MCF 10A (cell line): ENCODE results near the gene TBL1XR1. TPM values are rescaled to one million over a fixed set of nuclear protein-coding genes. Genes with fewer than 3 reads are reported as not detected.

Experiments
- BruUV-seq: library from RNA; stranded (reverse); fragments of 400-500 nt; replicated peaks from 2 replicates; lab custom pipeline; 2021; lab: Mats Ljungman, UMichigan
- CTCF ChIA-PET: fragments of 300-600 bp; sonication (Branson Sonifier 250); formaldehyde crosslinking; extraction: SDS; loops from one replicate; lab custom pipeline; 2021; ENCODE audit warnings: antibody characterized with exemption, inconsistent platforms; lab: Yijun Ruan, JAX
- POLR2A ChIA-PET: fragments of 300-600, 350-650 bp; sonication (Branson Sonifier 250); formaldehyde crosslinking; extraction: SDS; loops from one replicate; lab custom pipeline; 2020; ENCODE audit warnings: antibody characterized with exemption, inconsistent platforms; lab: Yijun Ruan, JAX
- DNase-seq: peaks from one replicate; pipeline ENCODE4 v3.0.0-alpha.2; 2018; ENCODE audit not compliant: unreplicated experiment
- H3K27ac Mint-ChIP-seq: one replicate; pipeline ENCODE4 v1.8.0; 2022; ENCODE audit warnings: mild to moderate bottlenecking, low read depth, mixed read lengths; ENCODE audit not compliant: unreplicated experiment
- H3K27me3 Mint-ChIP-seq: one replicate; pipeline ENCODE4 v1.8.0; 2022; ENCODE audit warnings: mixed read lengths; ENCODE audit not compliant: insufficient read depth, unreplicated experiment
- H3K36me3 Mint-ChIP-seq: one replicate; pipeline ENCODE4 v1.8.0; 2022; ENCODE audit warnings: mild to moderate bottlenecking, moderate library complexity, mixed read lengths; ENCODE audit not compliant: insufficient read depth, unreplicated experiment
- H3K4me1 Mint-ChIP-seq: one replicate; pipeline ENCODE4 v1.8.0; 2022; ENCODE audit warnings: mixed read lengths; ENCODE audit not compliant: insufficient read depth, unreplicated experiment
- H3K4me3 Mint-ChIP-seq: one replicate; pipeline ENCODE4 v1.8.0; 2022; ENCODE audit warnings: mild to moderate bottlenecking, moderate library complexity, mixed read lengths; ENCODE audit not compliant: unreplicated experiment
- H3K9me3 Mint-ChIP-seq: one replicate; pipeline ENCODE4 v1.8.0; 2022; ENCODE audit warnings: mixed read lengths; ENCODE audit not compliant: unreplicated experiment
- intact Hi-C: fragments of 100-400 bp; cut with micrococcal nuclease; formaldehyde crosslinking; loops from 2 replicates; pipeline ENCODE4 v1.14.1; 2022
- total RNA-seq: library from RNA; stranded (reverse); gene quantifications from 2 replicates; pipeline ENCODE4 v1.2.3, GENCODE V29; 2022
- TF ChIP-seq, protein P1 (sequence below): fragments of 200-600 bp; IDR thresholded peaks from one replicate; pipeline ENCODE4 v1.8.0; 2022; ENCODE audit warnings: antibody characterized with exemption, mild to moderate bottlenecking; ENCODE audit not compliant: unreplicated experiment

Gene TBL1XR1
- total RNA-seq, 1 experiment from 2014 or later, result 178 TPM

DNA sequence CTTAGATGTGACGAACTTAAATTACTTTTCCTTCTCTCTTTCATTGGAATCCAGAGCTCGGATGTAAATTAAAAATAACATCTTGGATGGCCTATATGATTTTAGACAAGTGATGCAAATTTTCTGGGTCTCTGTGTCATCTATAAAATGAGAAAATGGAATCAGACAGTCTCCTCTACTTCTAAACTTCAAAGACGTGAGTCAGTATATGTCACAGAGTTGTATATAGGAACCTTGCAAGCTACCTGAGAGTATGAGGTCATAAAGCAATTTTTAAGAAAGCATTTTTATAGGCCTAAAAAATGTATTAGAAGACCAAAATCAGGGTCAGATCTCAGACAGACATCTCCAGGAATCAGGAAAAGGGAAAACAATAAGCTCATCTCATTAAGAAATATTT is 128.3 kb downstream of the TBL1XR1 start:
- H3K4me1 Mint-ChIP-seq, result peaks cover 41% of the 10 kb centered on the region
- CTCF ChIA-PET, result interaction anchor here (0.6 to 1.0 kb wide), 4 partner anchors 17 to 708 kb away, joined by 3 to 6 read pairs (median 4); no protein-coding TSS in a partner anchor
- no peaks in the 10 kb centered on the region for H3K9me3 Mint-ChIP-seq
- no peak for DNase-seq
- H3K36me3 Mint-ChIP-seq, result peaks cover 11% of the 10 kb centered on the region
- POLR2A ChIA-PET, result interaction anchor here (0.6 to 1.8 kb wide), 9 partner anchors 10 to 1154 kb away, joined by 3 to 8 read pairs (median 5); no protein-coding TSS in a partner anchor
- BruUV-seq, result no TSS peak
- intact Hi-C loops, result no loop called here
- TF ChIP-seq, protein P1, sequence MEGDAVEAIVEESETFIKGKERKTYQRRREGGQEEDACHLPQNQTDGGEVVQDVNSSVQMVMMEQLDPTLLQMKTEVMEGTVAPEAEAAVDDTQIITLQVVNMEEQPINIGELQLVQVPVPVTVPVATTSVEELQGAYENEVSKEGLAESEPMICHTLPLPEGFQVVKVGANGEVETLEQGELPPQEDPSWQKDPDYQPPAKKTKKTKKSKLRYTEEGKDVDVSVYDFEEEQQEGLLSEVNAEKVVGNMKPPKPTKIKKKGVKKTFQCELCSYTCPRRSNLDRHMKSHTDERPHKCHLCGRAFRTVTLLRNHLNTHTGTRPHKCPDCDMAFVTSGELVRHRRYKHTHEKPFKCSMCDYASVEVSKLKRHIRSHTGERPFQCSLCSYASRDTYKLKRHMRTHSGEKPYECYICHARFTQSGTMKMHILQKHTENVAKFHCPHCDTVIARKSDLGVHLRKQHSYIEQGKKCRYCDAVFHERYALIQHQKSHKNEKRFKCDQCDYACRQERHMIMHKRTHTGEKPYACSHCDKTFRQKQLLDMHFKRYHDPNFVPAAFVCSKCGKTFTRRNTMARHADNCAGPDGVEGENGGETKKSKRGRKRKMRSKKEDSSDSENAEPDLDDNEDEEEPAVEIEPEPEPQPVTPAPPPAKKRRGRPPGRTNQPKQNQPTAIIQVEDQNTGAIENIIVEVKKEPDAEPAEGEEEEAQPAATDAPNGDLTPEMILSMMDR, result no peak
- peak overlapping the region; percentile 83 for H3K27ac Mint-ChIP-seq
- H3K4me3 Mint-ChIP-seq, result no peak overlapping the region
- no peaks in the 10 kb centered on the region for H3K27me3 Mint-ChIP-seq

DNA sequence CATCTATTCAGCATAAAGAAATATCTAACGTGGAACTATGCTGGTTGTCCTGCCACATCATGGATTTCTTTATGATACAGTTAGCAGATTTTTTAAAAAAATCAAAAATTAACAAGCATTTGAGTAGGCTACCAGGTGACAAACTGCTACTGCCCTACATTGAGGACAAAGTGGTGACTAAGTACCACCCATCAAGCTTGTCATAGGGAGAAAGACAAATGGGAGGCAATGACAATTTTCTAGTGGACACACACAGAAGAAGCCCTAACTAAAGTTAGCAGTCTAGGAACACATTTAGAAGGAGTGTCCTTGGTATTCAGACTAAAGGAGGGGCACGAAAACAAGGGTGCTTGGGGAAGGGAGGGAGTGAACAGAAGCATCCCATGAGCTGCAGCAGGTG is 131.2 kb downstream of the TBL1XR1 start:
- BruUV-seq, result no TSS peak
- intact Hi-C loops, result no loop called here
- H3K4me3 Mint-ChIP-seq, result no peak overlapping the region
- peaks cover 10% of the 10 kb centered on the region for H3K36me3 Mint-ChIP-seq
- ChIA-PET CTCF (no interaction called here), POLR2A (interaction anchor here (0.6 to 2.1 kb wide), 3 partner anchors 42 to 1367 kb away, joined by 3 to 7 read pairs (median 3); no protein-coding TSS in a partner anchor)
- TF ChIP-seq, protein P1, result no peak
- no peaks in the 10 kb centered on the region for H3K27me3 Mint-ChIP-seq
- no peak for DNase-seq
- H3K27ac Mint-ChIP-seq, result peak overlapping the region; percentile 21
- no peaks in the 10 kb centered on the region for H3K9me3 Mint-ChIP-seq
- H3K4me1 Mint-ChIP-seq, result peaks cover 36% of the 10 kb centered on the region

DNA sequence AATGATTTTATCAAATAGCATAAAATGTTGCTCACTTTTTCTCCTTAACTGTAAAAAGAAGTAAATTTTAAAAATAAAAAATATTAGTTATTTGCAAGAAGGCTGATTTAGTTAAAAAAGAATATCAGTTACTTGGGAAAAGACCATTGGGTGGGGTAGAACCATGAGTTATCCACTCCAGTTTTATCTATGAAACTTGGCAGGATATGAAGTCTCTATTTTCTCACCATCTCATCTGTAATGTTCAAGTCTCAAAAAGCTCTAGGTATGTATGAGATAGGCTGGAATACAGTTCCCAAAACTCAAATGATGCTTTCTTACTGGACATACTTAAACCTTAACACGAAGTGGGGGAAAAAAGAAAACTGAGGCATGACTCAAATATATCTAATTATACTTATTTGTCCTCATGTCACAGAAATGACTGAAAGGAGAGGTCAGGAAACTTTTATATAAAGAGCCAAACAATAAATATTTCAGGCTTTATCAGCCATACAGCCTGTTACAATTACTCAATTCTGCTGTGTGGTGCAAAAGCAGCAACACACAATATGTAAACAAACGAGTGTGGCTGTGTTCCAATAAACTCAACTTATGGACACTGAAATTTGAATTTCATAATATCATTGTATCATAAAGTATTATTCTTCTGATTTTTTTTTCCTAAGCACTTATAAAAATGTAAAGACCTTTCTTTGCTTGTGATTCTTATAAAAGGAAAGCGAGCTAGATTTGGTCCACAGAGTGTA is 131.8 kb downstream of the TBL1XR1 start:
- no peak overlapping the region for H3K27ac Mint-ChIP-seq

More for the DNA sequence above, 131.8 kb downstream of the TBL1XR1 start:
- ChIA-PET CTCF (no interaction called here), POLR2A (interaction anchor here (1.6 to 2.1 kb wide), 2 partner anchors 43 to 130 kb away, joined by 3 to 7 read pairs; no protein-coding TSS in a partner anchor)
- Mint-ChIP-seq H3K4me3 (no peak overlapping the region), H3K9me3 (no peaks in the 10 kb centered on the region), H3K36me3 (peaks cover 10% of the 10 kb centered on the region), H3K4me1 (peaks cover 35% of the 10 kb centered on the region), H3K27me3 (no peaks in the 10 kb centered on the region)
- peak; percentile 54 for DNase-seq
- TF ChIP-seq, protein P1, result no peak
- no TSS peak for BruUV-seq
- intact Hi-C loops, result no loop called here
